GM12873 (cell line): ENCODE results near the gene NFATC1.

Source experiments
- TF ChIP-seq, protein P1 (sequence below): IDR thresholded peaks from 2 replicates; pipeline ENCODE4 v1.5.1; 2012; ENCODE audit warnings: low read depth, mild to moderate bottlenecking, moderate library complexity, low read length, control low read depth; ENCODE audit not compliant: insufficient read depth; ENCODE audit errors: missing control alignments

Gene NFATC1

DNA sequence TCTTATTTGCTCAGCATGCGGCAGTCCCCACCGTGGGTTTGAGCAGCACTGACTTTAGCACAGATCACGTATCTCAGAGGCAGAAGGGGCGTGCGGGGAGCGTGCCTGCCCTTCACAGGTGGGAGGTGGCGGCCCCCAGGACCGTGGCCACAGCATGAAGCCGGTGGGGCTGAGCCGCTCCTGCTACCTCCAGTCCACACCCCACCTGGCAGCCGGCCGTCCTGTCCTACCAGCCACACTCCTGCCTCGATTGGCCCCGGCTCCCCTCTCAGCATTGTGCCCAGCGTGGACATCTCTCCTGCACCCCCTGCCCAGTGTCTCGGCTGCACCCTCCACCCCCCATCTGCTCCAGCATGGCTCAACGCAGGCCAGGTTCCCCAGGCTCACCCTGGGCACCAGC lies 73.6 kb downstream of the NFATC1 start:
- TF ChIP-seq, protein P1, sequence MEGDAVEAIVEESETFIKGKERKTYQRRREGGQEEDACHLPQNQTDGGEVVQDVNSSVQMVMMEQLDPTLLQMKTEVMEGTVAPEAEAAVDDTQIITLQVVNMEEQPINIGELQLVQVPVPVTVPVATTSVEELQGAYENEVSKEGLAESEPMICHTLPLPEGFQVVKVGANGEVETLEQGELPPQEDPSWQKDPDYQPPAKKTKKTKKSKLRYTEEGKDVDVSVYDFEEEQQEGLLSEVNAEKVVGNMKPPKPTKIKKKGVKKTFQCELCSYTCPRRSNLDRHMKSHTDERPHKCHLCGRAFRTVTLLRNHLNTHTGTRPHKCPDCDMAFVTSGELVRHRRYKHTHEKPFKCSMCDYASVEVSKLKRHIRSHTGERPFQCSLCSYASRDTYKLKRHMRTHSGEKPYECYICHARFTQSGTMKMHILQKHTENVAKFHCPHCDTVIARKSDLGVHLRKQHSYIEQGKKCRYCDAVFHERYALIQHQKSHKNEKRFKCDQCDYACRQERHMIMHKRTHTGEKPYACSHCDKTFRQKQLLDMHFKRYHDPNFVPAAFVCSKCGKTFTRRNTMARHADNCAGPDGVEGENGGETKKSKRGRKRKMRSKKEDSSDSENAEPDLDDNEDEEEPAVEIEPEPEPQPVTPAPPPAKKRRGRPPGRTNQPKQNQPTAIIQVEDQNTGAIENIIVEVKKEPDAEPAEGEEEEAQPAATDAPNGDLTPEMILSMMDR = no peak

DNA sequence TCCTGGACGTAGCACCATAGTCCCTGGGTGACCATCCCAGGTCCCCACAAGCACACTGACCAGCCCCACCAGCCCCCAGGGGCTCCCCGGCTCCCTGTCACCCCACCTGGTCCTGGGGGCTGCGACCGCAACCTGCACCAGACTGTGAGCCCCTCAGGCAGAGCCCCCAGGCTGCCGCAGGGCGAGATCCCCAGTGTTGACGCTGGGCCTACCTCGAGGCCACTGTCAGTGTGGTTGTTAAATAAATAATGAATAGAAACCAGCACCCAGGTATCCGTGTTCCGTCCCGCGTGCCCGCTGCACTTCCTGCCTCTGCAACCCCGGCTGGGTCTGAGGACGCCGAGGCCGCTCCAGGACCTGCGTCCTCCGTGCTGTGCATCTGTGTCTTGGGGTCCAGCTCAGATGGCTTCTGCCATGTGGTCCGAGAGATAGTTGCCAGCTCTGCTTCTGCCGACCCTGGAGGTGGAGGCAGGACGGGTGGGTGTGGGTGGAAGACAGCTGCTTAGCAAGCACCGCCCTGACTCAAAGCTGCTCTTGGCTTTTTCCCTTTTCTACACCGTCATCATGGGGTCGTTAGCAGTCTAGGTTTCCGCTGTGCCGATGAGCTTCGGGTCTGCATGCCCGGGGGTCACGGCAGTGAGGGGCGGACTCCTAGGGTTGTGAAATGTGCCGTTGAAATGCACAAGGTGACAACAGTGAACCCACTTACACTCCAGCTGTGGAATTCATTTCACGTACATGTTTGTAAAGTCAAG lies 74.2 kb downstream of the NFATC1 start:
- TF ChIP-seq, protein P1 = no peak

DNA sequence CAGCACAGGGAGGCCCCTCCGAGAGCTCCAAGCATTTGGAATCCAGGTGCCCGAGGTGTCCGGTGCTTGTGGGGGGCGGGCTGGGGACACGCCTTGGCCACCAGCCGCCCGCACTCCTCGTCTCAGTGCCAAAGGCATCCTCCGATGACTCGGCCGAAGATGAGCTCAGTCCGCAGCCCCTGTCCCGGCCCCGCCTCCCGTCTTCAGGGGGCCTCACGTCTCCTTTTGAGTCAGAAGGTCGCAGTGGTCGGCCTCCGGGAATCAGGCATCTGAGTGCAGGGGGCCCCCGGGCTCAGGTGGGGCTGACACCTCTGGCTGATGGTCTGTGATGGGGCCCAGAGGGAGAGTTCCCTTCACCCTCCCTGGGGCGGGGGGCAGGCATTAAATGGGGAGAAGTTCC lies 74.8 kb downstream of the NFATC1 start:
- TF ChIP-seq, protein P1 = no peak

DNA sequence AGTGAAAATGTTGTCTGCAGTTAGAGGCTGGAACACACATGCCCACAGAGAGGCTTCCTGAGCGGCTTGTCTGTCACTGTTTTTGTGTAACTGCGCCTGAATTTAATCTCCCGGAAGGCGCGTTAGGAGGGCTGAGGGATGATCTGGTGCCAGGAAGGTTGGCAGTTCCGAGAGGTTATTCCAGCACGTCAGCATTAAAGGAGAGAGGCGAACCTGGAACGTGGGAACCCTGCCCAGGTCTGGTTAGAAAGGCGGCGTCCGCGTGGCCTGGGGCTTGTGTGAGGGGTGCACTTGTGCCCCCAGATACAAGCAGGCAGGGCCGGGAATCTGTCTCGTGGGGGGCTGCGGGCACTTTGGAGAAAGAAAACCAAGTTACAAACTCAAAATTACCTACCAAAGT lies 75.3 kb downstream of the NFATC1 start:
- TF ChIP-seq, protein P1 = no peak

DNA sequence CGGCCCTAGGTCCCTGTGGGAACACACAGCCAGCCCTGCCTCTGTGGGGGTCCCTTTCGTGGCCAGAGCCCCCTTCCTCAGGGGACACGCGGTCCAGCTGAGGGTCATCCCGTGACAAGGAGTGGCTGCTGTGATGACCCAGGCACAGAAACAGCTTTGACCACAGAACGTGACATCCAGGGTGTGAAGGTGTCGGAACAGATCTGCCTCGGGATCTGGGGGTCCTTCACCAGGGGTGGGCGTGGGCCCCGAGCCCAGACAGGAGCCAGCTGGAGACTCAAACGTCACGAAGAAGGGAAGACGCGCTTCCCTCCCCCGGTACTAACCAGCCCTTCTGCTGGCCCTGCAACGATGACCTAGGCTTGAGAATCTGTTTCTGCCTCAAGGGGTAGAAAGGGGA lies 75.9 kb downstream of the NFATC1 start:
- TF ChIP-seq, protein P1 = no peak

DNA sequence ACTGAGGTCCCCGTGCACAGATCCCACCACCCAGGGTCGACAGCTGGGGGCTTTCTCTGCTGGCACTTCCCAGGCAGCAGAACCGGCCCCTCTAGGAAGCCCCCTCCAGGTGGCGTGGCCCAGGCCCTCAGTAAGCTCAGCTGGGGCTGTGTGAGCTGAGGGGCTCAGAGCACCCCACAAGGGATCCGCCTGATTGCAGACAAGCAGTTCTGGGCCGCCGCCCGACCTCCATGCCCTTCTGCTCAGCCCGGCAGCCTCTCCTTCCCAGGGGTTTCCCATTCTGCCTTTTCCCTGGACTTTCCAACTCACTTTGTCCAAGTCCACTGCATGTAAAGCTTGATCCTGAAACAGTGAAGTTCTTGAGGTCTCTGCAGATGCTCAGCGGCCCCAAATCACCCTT lies 76.4 kb downstream of the NFATC1 start:
- TF ChIP-seq, protein P1 = no peak

DNA sequence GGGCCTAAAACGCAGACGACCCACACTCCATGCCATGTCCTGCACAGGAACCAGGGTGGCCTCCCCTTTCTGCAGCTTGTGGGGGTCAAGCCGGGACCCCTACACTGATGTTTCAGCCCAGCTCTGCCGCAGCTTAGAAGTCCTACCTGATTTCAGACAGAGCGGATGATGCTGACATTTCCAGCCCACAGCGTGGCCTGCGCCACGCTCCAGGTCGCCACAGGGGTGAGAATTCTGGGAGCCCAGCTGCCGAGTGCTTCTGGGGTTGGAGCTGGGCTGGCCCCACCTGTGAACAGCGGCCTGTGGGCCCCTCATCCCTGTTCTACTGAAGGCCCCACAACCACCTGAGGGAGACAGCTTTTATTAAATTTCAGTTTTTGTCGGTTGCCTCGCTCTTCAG lies 77.2 kb downstream of the NFATC1 start:
- TF ChIP-seq, protein P1 = no peak
